ENCODE results near the gene OTOG.

OTOG gene

GRCh38 chr11:17547051-17547577 is at the start of gene OTOG:
Gene OTOG (plus strand): TSS chr11:17547259. CDS start chr11:17547373, 114 bp downstream.
- Histone ChIP-seq H3K4me1 (ENCODE audit: control insufficient read depth, insufficient read depth, low read length) (peaks cover 24% of the 10 kb centered on the region), H3K36me3 (ENCODE audit: control insufficient read depth, insufficient read depth, low read length) (no peaks in the 10 kb centered on the region), H3K9me3 (ENCODE audit: control insufficient read depth, insufficient read depth, low read depth, low read length) (no peaks in the 10 kb centered on the region), H3K27ac (ENCODE audit: low read depth, low read length) (no peak within 1 kb of the TSS), H3K9ac (ENCODE audit: low read length) (no peak within 1 kb of the TSS), H3K27me3 (ENCODE audit: control insufficient read depth, insufficient read depth, low read length) (peaks cover 39% of the 10 kb centered on the region), H3K4me3 (ENCODE audit: low read depth, low read length) (peak within 1 kb of the TSS; percentile 54)

- Histone ChIP-seq H3K9ac (ENCODE audit: low read length) (no peak overlapping the region), H3K36me3 (ENCODE audit: control insufficient read depth, insufficient read depth, low read length) (no peaks in the 10 kb centered on the region), H3K27me3 (ENCODE audit: control insufficient read depth, insufficient read depth, low read length) (no peaks in the 10 kb centered on the region; the same call in 1 of the 2 replicates), H3K9me3 (ENCODE audit: control insufficient read depth, insufficient read depth, low read depth, low read length) (no peaks in the 10 kb centered on the region), H3K4me1 (ENCODE audit: control insufficient read depth, insufficient read depth, low read length) (peaks cover 7% of the 10 kb centered on the region), H3K4me3 (ENCODE audit: low read depth, low read length) (no peak overlapping the region), H3K27ac (ENCODE audit: low read depth, low read length) (no peak overlapping the region)
Measured at GRCh38 chr11:17498058-17498457, 49.0 kb upstream of the OTOG start.

- Histone ChIP-seq H3K4me1 (ENCODE audit: control insufficient read depth, insufficient read depth, low read length) (peaks cover 5% of the 10 kb centered on the region), H3K9me3 (ENCODE audit: control insufficient read depth, insufficient read depth, low read depth, low read length) (no peaks in the 10 kb centered on the region), H3K9ac (ENCODE audit: low read length) (no peak overlapping the region), H3K36me3 (ENCODE audit: control insufficient read depth, insufficient read depth, low read length) (no peaks in the 10 kb centered on the region), H3K27ac (ENCODE audit: low read depth, low read length) (no peak overlapping the region), H3K27me3 (ENCODE audit: control insufficient read depth, insufficient read depth, low read length) (no peaks in the 10 kb centered on the region; the same call in 1 of the 2 replicates), H3K4me3 (ENCODE audit: low read depth, low read length) (no peak overlapping the region)
Measured at GRCh38 chr11:17498475-17498874, 48.6 kb upstream of the OTOG start.

GRCh38 chr11:17500673-17501072 is 46.4 kb upstream of the OTOG start:
- no peak overlapping the region for H3K9ac ChIP-seq (ENCODE audit: low read length)
- no peaks in the 10 kb centered on the region; the same call in 1 of the 2 replicates for H3K27me3 ChIP-seq (ENCODE audit: control insufficient read depth, insufficient read depth, low read length)
- H3K36me3 ChIP-seq (ENCODE audit: control insufficient read depth, insufficient read depth, low read length), result no peaks in the 10 kb centered on the region
- no peak overlapping the region for H3K27ac ChIP-seq (ENCODE audit: low read depth, low read length)
- H3K4me1 ChIP-seq (ENCODE audit: control insufficient read depth, insufficient read depth, low read length), result peaks cover 5% of the 10 kb centered on the region
- no peaks in the 10 kb centered on the region for H3K9me3 ChIP-seq (ENCODE audit: control insufficient read depth, insufficient read depth, low read depth, low read length)
- H3K4me3 ChIP-seq (ENCODE audit: low read depth, low read length), result no peak overlapping the region

GRCh38 chr11:17502630-17503029 is 44.4 kb upstream of the OTOG start:
- H3K27ac ChIP-seq (ENCODE audit: low read depth, low read length), result no peak overlapping the region
- peaks cover 5% of the 10 kb centered on the region for H3K4me1 ChIP-seq (ENCODE audit: control insufficient read depth, insufficient read depth, low read length)
- peaks cover 5% of the 10 kb centered on the region; the same call in 1 of the 2 replicates for H3K27me3 ChIP-seq (ENCODE audit: control insufficient read depth, insufficient read depth, low read length)
- H3K36me3 ChIP-seq (ENCODE audit: control insufficient read depth, insufficient read depth, low read length), result no peaks in the 10 kb centered on the region
- H3K9ac ChIP-seq (ENCODE audit: low read length), result no peak overlapping the region
- no peak overlapping the region for H3K4me3 ChIP-seq (ENCODE audit: low read depth, low read length)
- H3K9me3 ChIP-seq (ENCODE audit: control insufficient read depth, insufficient read depth, low read depth, low read length), result no peaks in the 10 kb centered on the region

- Histone ChIP-seq H3K36me3 (ENCODE audit: control insufficient read depth, insufficient read depth, low read length) (no peaks in the 10 kb centered on the region), H3K4me1 (ENCODE audit: control insufficient read depth, insufficient read depth, low read length) (no peaks in the 10 kb centered on the region), H3K27ac (ENCODE audit: low read depth, low read length) (no peak overlapping the region), H3K27me3 (ENCODE audit: control insufficient read depth, insufficient read depth, low read length) (peaks cover 5% of the 10 kb centered on the region; the same call in 1 of the 2 replicates), H3K9me3 (ENCODE audit: control insufficient read depth, insufficient read depth, low read depth, low read length) (no peaks in the 10 kb centered on the region), H3K9ac (ENCODE audit: low read length) (no peak overlapping the region), H3K4me3 (ENCODE audit: low read depth, low read length) (no peak overlapping the region)
Measured at GRCh38 chr11:17504330-17505107, 42.5 kb upstream of the OTOG start.

GRCh38 chr11:17505146-17505545 is 41.9 kb upstream of the OTOG start:
- Histone ChIP-seq H3K27ac (ENCODE audit: low read depth, low read length) (no peak overlapping the region), H3K36me3 (ENCODE audit: control insufficient read depth, insufficient read depth, low read length) (no peaks in the 10 kb centered on the region), H3K9ac (ENCODE audit: low read length) (no peak overlapping the region), H3K4me3 (ENCODE audit: low read depth, low read length) (no peak overlapping the region), H3K27me3 (ENCODE audit: control insufficient read depth, insufficient read depth, low read length) (peaks cover 5% of the 10 kb centered on the region; the same call in 1 of the 2 replicates), H3K4me1 (ENCODE audit: control insufficient read depth, insufficient read depth, low read length) (no peaks in the 10 kb centered on the region), H3K9me3 (ENCODE audit: control insufficient read depth, insufficient read depth, low read depth, low read length) (no peaks in the 10 kb centered on the region)

- no peak overlapping the region for H3K27ac ChIP-seq (ENCODE audit: low read depth, low read length)
- no peaks in the 10 kb centered on the region for H3K9me3 ChIP-seq (ENCODE audit: control insufficient read depth, insufficient read depth, low read depth, low read length)
- no peaks in the 10 kb centered on the region for H3K4me1 ChIP-seq (ENCODE audit: control insufficient read depth, insufficient read depth, low read length)
- no peak overlapping the region for H3K4me3 ChIP-seq (ENCODE audit: low read depth, low read length)
- H3K9ac ChIP-seq (ENCODE audit: low read length), result no peak overlapping the region
- peaks cover 5% of the 10 kb centered on the region; the same call in 1 of the 2 replicates for H3K27me3 ChIP-seq (ENCODE audit: control insufficient read depth, insufficient read depth, low read length)
- no peaks in the 10 kb centered on the region for H3K36me3 ChIP-seq (ENCODE audit: control insufficient read depth, insufficient read depth, low read length)
Measured at GRCh38 chr11:17506314-17506713, 40.7 kb upstream of the OTOG start.

- peaks cover 5% of the 10 kb centered on the region; the same call in 1 of the 2 replicates for H3K27me3 ChIP-seq (ENCODE audit: control insufficient read depth, insufficient read depth, low read length)
- H3K36me3 ChIP-seq (ENCODE audit: control insufficient read depth, insufficient read depth, low read length), result no peaks in the 10 kb centered on the region
- H3K4me1 ChIP-seq (ENCODE audit: control insufficient read depth, insufficient read depth, low read length), result no peaks in the 10 kb centered on the region
- no peak overlapping the region for H3K9ac ChIP-seq (ENCODE audit: low read length)
- no peaks in the 10 kb centered on the region for H3K9me3 ChIP-seq (ENCODE audit: control insufficient read depth, insufficient read depth, low read depth, low read length)
- H3K27ac ChIP-seq (ENCODE audit: low read depth, low read length), result no peak overlapping the region
- H3K4me3 ChIP-seq (ENCODE audit: low read depth, low read length), result no peak overlapping the region
Measured at GRCh38 chr11:17506942-17507341, 40.1 kb upstream of the OTOG start.

- Histone ChIP-seq H3K36me3 (ENCODE audit: control insufficient read depth, insufficient read depth, low read length) (no peaks in the 10 kb centered on the region), H3K9me3 (ENCODE audit: control insufficient read depth, insufficient read depth, low read depth, low read length) (no peaks in the 10 kb centered on the region), H3K4me1 (ENCODE audit: control insufficient read depth, insufficient read depth, low read length) (no peaks in the 10 kb centered on the region), H3K27me3 (ENCODE audit: control insufficient read depth, insufficient read depth, low read length) (peaks cover 5% of the 10 kb centered on the region; the same call in 1 of the 2 replicates), H3K4me3 (ENCODE audit: low read depth, low read length) (no peak overlapping the region), H3K27ac (ENCODE audit: low read depth, low read length) (no peak overlapping the region), H3K9ac (ENCODE audit: low read length) (no peak overlapping the region)
Measured at GRCh38 chr11:17507773-17508172, 39.3 kb upstream of the OTOG start.

- peaks cover 5% of the 10 kb centered on the region; the same call in 1 of the 2 replicates for H3K27me3 ChIP-seq (ENCODE audit: control insufficient read depth, insufficient read depth, low read length)
- no peaks in the 10 kb centered on the region for H3K4me1 ChIP-seq (ENCODE audit: control insufficient read depth, insufficient read depth, low read length)
- H3K27ac ChIP-seq (ENCODE audit: low read depth, low read length), result no peak overlapping the region
- H3K4me3 ChIP-seq (ENCODE audit: low read depth, low read length), result no peak overlapping the region
- H3K9ac ChIP-seq (ENCODE audit: low read length), result no peak overlapping the region
- no peaks in the 10 kb centered on the region for H3K9me3 ChIP-seq (ENCODE audit: control insufficient read depth, insufficient read depth, low read depth, low read length)
- no peaks in the 10 kb centered on the region for H3K36me3 ChIP-seq (ENCODE audit: control insufficient read depth, insufficient read depth, low read length)
Measured at GRCh38 chr11:17508306-17508705, 38.8 kb upstream of the OTOG start.
